Smooth muscle cell (in vitro differentiated cells): ENCODE data around the gene CYP2B6. TPM values are rescaled to one million over a fixed set of nuclear protein-coding genes. Genes with fewer than 3 reads are reported as not detected.
"Not testable (repeated sequence)": the region's sequence is repeated elsewhere in the genome, so short reads cannot be mapped to it uniquely, and the experiment has no call there.

Experiments used
- DNase-seq: peaks from one replicate; lab custom pipeline; 2025; ENCODE audit not compliant: unreplicated experiment; lab: John Stamatoyannopoulos, UW
- H2AFZ ChIP-seq: fragments of 200-600 bp; sonication (generic); 2 replicates; pipeline ENCODE4 v1.6.0; 2016; ENCODE audit warnings: antibody characterized with exemption, low read depth, mild to moderate bottlenecking
- H3F3A ChIP-seq: fragments of 200-600 bp; sonication (generic); 2 replicates; pipeline ENCODE4 v1.6.0; 2017; ENCODE audit warnings: antibody characterized with exemption, low read depth
- H3K27ac ChIP-seq: fragments of 200-600 bp; sonication (generic); 2 replicates; pipeline ENCODE4 v1.5.1; 2016; ENCODE audit warnings: low read depth, mild to moderate bottlenecking
- H3K27me3 ChIP-seq: fragments of 200-600 bp; sonication (generic); 2 replicates; pipeline ENCODE4 v1.6.1; 2016; ENCODE audit warnings: low read depth, mild to moderate bottlenecking
- H3K36me3 ChIP-seq: fragments of 200-600 bp; sonication (generic); 2 replicates; pipeline ENCODE4 v1.5.1; 2016; ENCODE audit warnings: low read depth
- H3K4me1 ChIP-seq: fragments of 200-600 bp; sonication (generic); 2 replicates; pipeline ENCODE4 v1.5.1; 2016; ENCODE audit warnings: low read depth
- H3K4me2 ChIP-seq: fragments of 200-600 bp; sonication (generic); 2 replicates; pipeline ENCODE4 v1.6.0; 2016; ENCODE audit warnings: mild to moderate bottlenecking
- H3K4me3 ChIP-seq: fragments of 200-600 bp; sonication (generic); 2 replicates; pipeline ENCODE4 v1.5.1; 2016; ENCODE audit warnings: mild to moderate bottlenecking
- H3K79me2 ChIP-seq: fragments of 200-600 bp; sonication (generic); 2 replicates; pipeline ENCODE4 v1.6.0; 2016; ENCODE audit warnings: low read depth, mild to moderate bottlenecking
- H3K9ac ChIP-seq: fragments of 200-600 bp; sonication (generic); 2 replicates; pipeline ENCODE4 v1.6.0; 2016; ENCODE audit warnings: low read depth
- H3K9me3 ChIP-seq: fragments of 200-600 bp; sonication (generic); replicated peaks from 2 replicates; pipeline ENCODE4 v1.5.1; 2016; ENCODE audit warnings: low read depth
- H4K20me1 ChIP-seq: fragments of 200-600 bp; sonication (generic); 2 replicates; pipeline ENCODE4 v1.6.0; 2016; ENCODE audit warnings: low read depth
- WGBS: methylation state at CpG from one replicate; pipeline ENCODE4 v1.1.7; 2016; ENCODE audit warnings: low lambda C conversion rate; 5-methylcytosine and 5-hydroxymethylcytosine counted together
- polyA plus RNA-seq: library from polyadenylated mRNA; unstranded; fragments of >200 nt; fragmentation: Nextera tagmentation; extraction: Ambion mirVana; gene quantifications from 2 replicates; pipeline ENCODE4 v1.2.1, GENCODE V29; 2016
- total RNA-seq: library from RNA; depleted of rRNA; stranded (reverse); fragments of >200 nt; gene quantifications from 2 replicates; pipeline ENCODE4 v1.2.3, GENCODE V29; 2014
- TF ChIP-seq, protein P1 (sequence below): fragments of 200-600 bp; sonication (generic); IDR thresholded peaks from 2 replicates; pipeline ENCODE4 v1.5.1; 2017; ENCODE audit warnings: borderline replicate concordance, mild to moderate bottlenecking, antibody characterized with exemption; ENCODE audit not compliant: insufficient read depth, poor library complexity, severe bottlenecking

The CYP2B6 gene
- total and polyA plus RNA-seq, 2 experiments from 2014 or later: not detected

DNA sequence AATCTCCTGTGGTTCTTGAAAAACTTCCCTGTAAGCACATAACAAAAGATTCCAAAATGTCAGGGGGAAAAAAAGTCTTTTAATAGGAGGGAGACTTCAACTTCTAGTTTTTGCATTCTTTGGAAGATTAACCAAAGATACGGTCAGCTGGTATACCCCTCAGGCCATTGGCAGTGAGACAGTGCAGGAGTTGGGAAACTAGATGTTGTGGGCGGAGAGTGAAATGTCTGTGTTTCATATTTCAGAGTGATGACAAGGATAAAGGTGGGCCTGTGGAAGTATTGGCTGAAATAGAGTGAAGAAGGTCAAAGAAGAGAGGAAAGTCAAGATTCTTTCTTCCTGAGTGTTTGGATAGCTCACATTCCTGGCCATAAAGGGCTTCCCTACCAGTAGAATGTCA lies 40.8 kb downstream of the CYP2B6 start:
- H3K27me3 ChIP-seq: no peaks in the 10 kb centered on the region
- no peaks in the 10 kb centered on the region for H4K20me1 ChIP-seq
- no peak overlapping the region for H3K4me2 ChIP-seq
- H3K9me3 ChIP-seq: no peaks in the 10 kb centered on the region
- WGBS: 37% methylated on average over 2 of the region's 2 CpGs
- no peaks in the 10 kb centered on the region for H3K79me2 ChIP-seq
- no peak overlapping the region for H3K4me3 ChIP-seq
- H3K9ac ChIP-seq: no peak overlapping the region
- TF ChIP-seq, protein P1, sequence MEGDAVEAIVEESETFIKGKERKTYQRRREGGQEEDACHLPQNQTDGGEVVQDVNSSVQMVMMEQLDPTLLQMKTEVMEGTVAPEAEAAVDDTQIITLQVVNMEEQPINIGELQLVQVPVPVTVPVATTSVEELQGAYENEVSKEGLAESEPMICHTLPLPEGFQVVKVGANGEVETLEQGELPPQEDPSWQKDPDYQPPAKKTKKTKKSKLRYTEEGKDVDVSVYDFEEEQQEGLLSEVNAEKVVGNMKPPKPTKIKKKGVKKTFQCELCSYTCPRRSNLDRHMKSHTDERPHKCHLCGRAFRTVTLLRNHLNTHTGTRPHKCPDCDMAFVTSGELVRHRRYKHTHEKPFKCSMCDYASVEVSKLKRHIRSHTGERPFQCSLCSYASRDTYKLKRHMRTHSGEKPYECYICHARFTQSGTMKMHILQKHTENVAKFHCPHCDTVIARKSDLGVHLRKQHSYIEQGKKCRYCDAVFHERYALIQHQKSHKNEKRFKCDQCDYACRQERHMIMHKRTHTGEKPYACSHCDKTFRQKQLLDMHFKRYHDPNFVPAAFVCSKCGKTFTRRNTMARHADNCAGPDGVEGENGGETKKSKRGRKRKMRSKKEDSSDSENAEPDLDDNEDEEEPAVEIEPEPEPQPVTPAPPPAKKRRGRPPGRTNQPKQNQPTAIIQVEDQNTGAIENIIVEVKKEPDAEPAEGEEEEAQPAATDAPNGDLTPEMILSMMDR: no peak
- H3F3A ChIP-seq: no peaks in the 10 kb centered on the region
- DNase-seq: no peak
- no peaks in the 10 kb centered on the region for H3K36me3 ChIP-seq
- H3K27ac ChIP-seq: no peak overlapping the region
- H2AFZ ChIP-seq: no peak overlapping the region
- H3K4me1 ChIP-seq: no peaks in the 10 kb centered on the region

DNA sequence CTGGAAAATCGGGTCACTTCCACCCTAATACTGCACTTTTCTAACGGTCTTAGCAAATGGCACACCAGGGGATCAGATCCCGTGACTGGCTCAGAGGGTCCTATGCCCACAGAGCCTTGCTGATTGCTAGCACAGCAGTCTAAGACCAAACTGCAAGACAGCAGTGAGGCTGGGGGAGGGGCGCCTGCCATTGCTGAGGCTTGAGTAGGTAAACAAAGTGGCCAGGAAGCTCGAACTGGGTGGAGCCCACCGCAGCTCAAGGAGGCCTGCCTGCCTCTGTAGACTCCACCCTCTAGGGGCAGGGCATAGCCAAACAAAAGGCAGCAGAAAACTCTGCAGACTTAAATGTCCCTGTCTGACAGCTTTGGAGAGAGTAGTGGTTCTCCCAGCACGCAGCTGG lies 42.2 kb downstream of the CYP2B6 start:
- H3K4me2 ChIP-seq, H3K4me1 ChIP-seq, DNase-seq, H3K9ac ChIP-seq, H3K79me2 ChIP-seq, H4K20me1 ChIP-seq, H3F3A ChIP-seq, H3K9me3 ChIP-seq, H3K4me3 ChIP-seq, H3K36me3 ChIP-seq, H2AFZ ChIP-seq, H3K27me3 ChIP-seq, H3K27ac ChIP-seq: not testable (repeated sequence)
- 79% methylated on average over 7 of the region's 7 CpGs for WGBS

DNA sequence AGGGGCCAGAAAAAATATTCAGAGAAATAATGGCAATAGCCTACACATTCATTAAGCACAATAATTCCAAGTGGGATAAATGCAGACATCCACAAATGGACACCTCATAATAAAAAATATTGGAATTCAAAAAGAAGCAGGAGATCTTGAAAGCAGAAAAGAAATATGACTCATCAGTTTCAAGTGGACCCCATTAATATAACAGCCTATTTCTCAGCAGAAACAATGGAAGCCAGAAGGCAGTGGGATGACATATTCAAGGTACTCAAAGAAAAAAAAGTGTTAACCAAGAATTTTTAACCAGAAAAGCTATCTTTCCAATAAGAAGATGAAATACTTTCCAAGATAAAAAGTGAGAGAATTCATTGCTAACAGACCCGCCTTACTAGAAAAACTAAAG lies 48.7 kb downstream of the CYP2B6 start:
- Histone ChIP-seq H3K4me2 (no peak overlapping the region), H3F3A (no peaks in the 10 kb centered on the region), H3K27ac (no peak overlapping the region), H3K9me3 (no peaks in the 10 kb centered on the region), H2AFZ (no peak overlapping the region), H3K4me1 (no peaks in the 10 kb centered on the region), H4K20me1 (no peaks in the 10 kb centered on the region), H3K79me2 (no peaks in the 10 kb centered on the region), H3K9ac (no peak overlapping the region), H3K36me3 (no peaks in the 10 kb centered on the region), H3K27me3 (no peaks in the 10 kb centered on the region), H3K4me3 (no peak overlapping the region)
- WGBS: 97% methylated on average over 1 of the region's 1 CpG
- TF ChIP-seq, protein P1: no peak
- no peak for DNase-seq

DNA sequence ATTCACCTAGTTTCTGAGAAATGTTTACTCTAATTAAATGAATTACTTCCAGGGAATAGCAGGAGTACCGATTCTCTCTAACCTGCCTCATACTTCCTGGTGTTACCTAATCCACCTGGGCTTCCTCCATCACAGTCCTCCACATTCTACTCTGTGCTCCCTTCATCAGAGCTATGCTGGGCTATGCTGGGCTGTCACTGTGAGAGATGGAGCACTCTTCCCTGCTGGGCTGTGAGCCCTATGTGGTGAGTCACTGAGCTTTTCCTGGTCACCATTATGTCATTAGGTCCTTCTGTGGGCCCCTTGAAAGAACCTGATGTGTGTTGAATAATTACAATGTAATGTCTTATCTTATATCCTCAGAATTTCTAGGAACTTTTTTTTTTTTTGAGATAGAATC lies 54.0 kb downstream of the CYP2B6 start:
- WGBS: 90% methylated on average over 1 of the region's 1 CpG
- H3K4me2 ChIP-seq, H3K79me2 ChIP-seq, H3K27me3 ChIP-seq, H3K9me3 ChIP-seq, H2AFZ ChIP-seq, H3K4me1 ChIP-seq, H3K27ac ChIP-seq, H3F3A ChIP-seq, H3K4me3 ChIP-seq, H3K36me3 ChIP-seq, DNase-seq, H3K9ac ChIP-seq, H4K20me1 ChIP-seq: not testable (repeated sequence)

DNA sequence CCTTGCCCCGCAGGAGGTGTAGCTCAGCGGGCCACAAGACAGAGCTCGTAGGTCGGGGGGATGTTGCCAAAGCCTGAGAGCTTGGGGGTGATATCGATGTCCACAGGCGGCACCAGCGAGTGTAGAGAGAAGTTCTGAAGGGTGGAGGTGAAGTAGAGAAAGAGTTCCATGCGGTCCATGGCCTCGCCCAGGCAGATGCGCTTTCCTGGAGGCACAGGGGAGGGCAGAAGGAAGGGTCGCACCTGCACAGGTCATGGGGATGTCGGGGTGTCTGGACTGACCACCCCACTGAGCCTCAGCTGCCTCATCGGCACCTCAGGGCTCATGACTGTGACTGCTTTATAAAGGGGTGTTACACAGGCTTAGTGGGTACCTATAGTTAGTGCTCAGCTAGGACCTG lies 59.3 kb downstream of the CYP2B6 start:
- H3K4me3 ChIP-seq: no peak overlapping the region
- DNase-seq: no peak
- H3K36me3 ChIP-seq: no peaks in the 10 kb centered on the region
- no peak overlapping the region for H3K9ac ChIP-seq
- no peak overlapping the region for H3K4me2 ChIP-seq
- H3K27me3 ChIP-seq: no peaks in the 10 kb centered on the region
- no peaks in the 10 kb centered on the region for H3F3A ChIP-seq
- no peak overlapping the region for H2AFZ ChIP-seq
- no peaks in the 10 kb centered on the region for H3K79me2 ChIP-seq
- H3K4me1 ChIP-seq: no peaks in the 10 kb centered on the region
- no peak overlapping the region for H3K27ac ChIP-seq
- no peaks in the 10 kb centered on the region for H3K9me3 ChIP-seq
- no peaks in the 10 kb centered on the region for H4K20me1 ChIP-seq
- 90% methylated on average over 13 of the region's 13 CpGs for WGBS
- TF ChIP-seq, protein P1: no peak

DNA sequence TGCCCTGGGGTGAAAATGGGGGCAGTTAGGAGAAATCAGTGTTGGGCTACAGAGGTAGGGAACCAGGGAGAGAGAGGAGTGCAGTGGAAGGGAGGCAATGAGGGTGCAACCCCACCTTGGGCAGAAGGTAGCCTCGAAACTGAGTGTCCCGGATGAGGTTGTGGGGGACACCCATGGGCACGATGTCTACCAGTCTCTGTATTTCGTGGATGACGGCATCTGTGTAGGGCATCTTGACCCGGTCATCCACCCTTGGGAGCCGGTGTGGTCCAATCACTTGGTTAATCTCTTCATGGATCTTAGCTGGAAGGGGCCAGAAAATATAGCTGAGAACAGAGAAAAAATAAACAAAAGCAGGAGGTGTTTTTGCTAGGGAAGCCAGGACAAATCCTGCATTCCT lies 61.1 kb downstream of the CYP2B6 start:
- not testable (repeated sequence) for H3K27ac ChIP-seq, H3K4me1 ChIP-seq, H2AFZ ChIP-seq, H3K4me2 ChIP-seq, DNase-seq, H3K9ac ChIP-seq, H3K36me3 ChIP-seq, H4K20me1 ChIP-seq, H3F3A ChIP-seq, H3K27me3 ChIP-seq, H3K9me3 ChIP-seq, H3K79me2 ChIP-seq, H3K4me3 ChIP-seq
- 90% methylated on average over 7 of the region's 7 CpGs for WGBS

DNA sequence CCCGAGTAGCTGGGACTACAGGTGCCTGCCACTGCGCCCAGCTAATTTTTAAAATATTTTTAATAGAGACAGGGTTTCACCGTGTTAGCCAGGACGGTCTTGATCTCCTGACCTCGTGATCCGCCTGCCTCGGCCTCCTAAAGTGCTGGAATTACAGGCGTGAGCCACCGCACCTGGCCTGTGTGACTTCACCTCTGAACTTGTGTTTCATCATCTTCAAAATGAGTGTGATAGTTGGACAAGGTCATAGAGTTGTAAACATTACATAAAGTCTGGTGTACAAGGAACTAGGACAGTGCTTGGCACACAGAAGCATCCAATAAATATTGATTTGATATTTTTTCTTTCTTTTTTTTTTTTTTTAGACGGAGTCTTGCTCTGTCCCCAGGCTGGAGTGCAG lies 62.2 kb downstream of the CYP2B6 start:
- not testable (repeated sequence) for H3K27me3 ChIP-seq, H3K9ac ChIP-seq, H3K36me3 ChIP-seq, H3F3A ChIP-seq, H3K4me3 ChIP-seq, H2AFZ ChIP-seq, H3K9me3 ChIP-seq, H4K20me1 ChIP-seq, H3K4me1 ChIP-seq, H3K27ac ChIP-seq, H3K79me2 ChIP-seq, DNase-seq, H3K4me2 ChIP-seq
- 96% methylated on average over 10 of the region's 10 CpGs for WGBS
